Suprapubic skin (tissue), 4 donors: ENCODE measurements around the gene CACNA2D2. TPM values are rescaled to one million over a fixed set of nuclear protein-coding genes. Genes with fewer than 3 reads are reported as not detected.

Experiments used
- DNase-seq, 2 donors: peaks; one replicate each; pipeline ENCODE4 v3.0.0-alpha.2; 2019; ENCODE audit warnings: low spot score in 2 of 2
- H3K27ac ChIP-seq: fragments of 200-600 bp; sonication (generic); one replicate; pipeline ENCODE4 v1.5.1; 2019
- H3K27me3 ChIP-seq: fragments of 200-600 bp; sonication (generic); one replicate; pipeline ENCODE4 v1.5.1; 2019
- H3K36me3 ChIP-seq: fragments of 200-600 bp; sonication (generic); one replicate; pipeline ENCODE4 v1.5.1; 2019
- H3K4me1 ChIP-seq: fragments of 200-600 bp; sonication (generic); one replicate; pipeline ENCODE4 v1.5.1; 2019
- H3K4me3 ChIP-seq: fragments of 200-600 bp; sonication (generic); one replicate; pipeline ENCODE4 v1.5.1; 2019; ENCODE audit warnings: mild to moderate bottlenecking
- H3K9me3 ChIP-seq: fragments of 200-600 bp; sonication (generic); one replicate; pipeline ENCODE4 v1.5.1; 2019
- CTCF ChIP-seq, 2 donors: fragments of 200-600 bp in 1 of 2; fragments of 450-650 bp in 1 of 2; sonication (generic) in 1 of 2; IDR thresholded peaks; one replicate each; pipeline ENCODE4 v1.5.1; 2016 to 2019; ENCODE audit warnings: antibody characterized with exemption in 2 of 2, mild to moderate bottlenecking in 1 of 2, moderate library complexity in 1 of 2
- EP300 ChIP-seq: sonication (generic); formaldehyde crosslinking; IDR thresholded peaks from one replicate; pipeline ENCODE4 v1.6.1; 2017; ENCODE audit warnings: antibody characterized with exemption
- POLR2A ChIP-seq, 2 donors: fragments of 450-650 bp; IDR thresholded peaks; one replicate each; pipeline ENCODE4 v1.6.1; 2017; ENCODE audit warnings: antibody characterized with exemption in 2 of 2, mild to moderate bottlenecking in 2 of 2, moderate library complexity in 2 of 2
- POLR2AphosphoS5 ChIP-seq, 3 donors: sonication (generic); formaldehyde crosslinking; IDR thresholded peaks; one replicate each; pipeline ENCODE4 v1.6.1; 2017; ENCODE audit warnings: antibody characterized with exemption in 3 of 3
- WGBS: methylation state at CpG from one replicate; pipeline ENCODE4 v1.1.5; 2018; 5-methylcytosine and 5-hydroxymethylcytosine counted together
- total RNA-seq, 4 donors: library from RNA; depleted of rRNA; stranded (reverse); fragments of >200 nt; gene quantifications; one replicate each; pipeline ENCODE4 v1.1.0, GENCODE V29; 2016

CACNA2D2 gene
- total RNA-seq, 4 donors from 2014 or later: 1.4 to 5.6 (median 1.7) TPM

GRCh38 chr3:50319894-50320625 lies 183.4 kb downstream of the CACNA2D2 start:
- Histone ChIP-seq H3K9me3 (no peaks in the 10 kb centered on the region), H3K27ac (peak overlapping the region; percentile 96), H3K36me3 (peaks cover 20% of the 10 kb centered on the region), H3K27me3 (no peaks in the 10 kb centered on the region), H3K4me1 (peaks cover 89% of the 10 kb centered on the region), H3K4me3 (peak overlapping the region; percentile 93)
- no peak for TF ChIP-seq CTCF (IDR thresholded peaks at IDR 0.05)
- WGBS: 82% methylated on average over 16 of the region's 29 CpGs
- DNase-seq: no peak

- Histone ChIP-seq H3K4me3 (peak overlapping the region; percentile 93), H3K9me3 (no peaks in the 10 kb centered on the region), H3K27ac (no peak overlapping the region), H3K36me3 (peaks cover 19% of the 10 kb centered on the region), H3K4me1 (peaks cover 89% of the 10 kb centered on the region), H3K27me3 (no peaks in the 10 kb centered on the region)
- peak in 1 of 2 donors; percentile 63 for DNase-seq
- TF ChIP-seq POLR2A (IDR thresholded peaks at IDR 0.05): no peak
- TF ChIP-seq POLR2AphosphoS5 (IDR thresholded peaks at IDR 0.05): no peak
- no peak for TF ChIP-seq EP300
- TF ChIP-seq CTCF (IDR thresholded peaks at IDR 0.05): no peak
- WGBS: 87% methylated on average over 14 of the region's 16 CpGs
These were observed 184.1 kb downstream of the CACNA2D2 start for GRCh38 chr3:50319181-50319893.

DNA sequence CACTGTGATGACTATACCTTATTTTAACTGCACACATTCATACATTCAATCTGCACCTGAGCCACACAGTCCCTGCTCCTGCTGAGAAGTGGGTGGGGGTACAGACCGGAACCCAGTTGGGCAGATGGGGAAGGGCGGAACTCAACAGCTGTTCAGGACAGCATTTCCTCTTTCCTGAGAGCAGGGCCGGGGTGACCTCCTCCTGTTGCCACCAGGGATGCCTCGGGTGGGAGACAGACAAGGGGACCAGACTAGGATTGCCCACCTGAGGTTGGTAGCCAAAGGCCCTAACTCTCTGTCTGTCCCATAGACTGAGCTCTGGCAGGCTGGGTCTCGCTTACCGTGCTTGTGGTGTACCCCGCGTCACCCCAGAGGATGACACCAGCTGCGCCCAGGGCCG lies 184.8 kb downstream of the CACNA2D2 start:
- Histone ChIP-seq H3K27ac (peak overlapping the region; percentile 89), H3K36me3 (peaks cover 19% of the 10 kb centered on the region), H3K4me3 (peak overlapping the region; percentile 93), H3K4me1 (peaks cover 87% of the 10 kb centered on the region), H3K9me3 (no peaks in the 10 kb centered on the region), H3K27me3 (no peaks in the 10 kb centered on the region)
- TF ChIP-seq EP300 (no peak), POLR2AphosphoS5 (IDR thresholded peaks at IDR 0.05) (no peak), CTCF (IDR thresholded peaks at IDR 0.05) (no peak)
- WGBS: 85% methylated on average over 10 of the region's 10 CpGs
- no peak for DNase-seq

GRCh38 chr3:50318163-50318562 lies 185.3 kb downstream of the CACNA2D2 start:
- DNase-seq: no peak
- Histone ChIP-seq H3K36me3 (peaks cover 19% of the 10 kb centered on the region), H3K27ac (peak overlapping the region; percentile 89), H3K27me3 (no peaks in the 10 kb centered on the region), H3K9me3 (no peaks in the 10 kb centered on the region), H3K4me1 (peaks cover 86% of the 10 kb centered on the region), H3K4me3 (peak overlapping the region; percentile 93)
- no peak for TF ChIP-seq EP300
- TF ChIP-seq POLR2A (IDR thresholded peaks at IDR 0.05): no peak
- no peak for TF ChIP-seq CTCF (IDR thresholded peaks at IDR 0.05)
- TF ChIP-seq POLR2AphosphoS5 (IDR thresholded peaks at IDR 0.05): no peak
- 71% methylated on average over 8 of the region's 11 CpGs for WGBS

- Histone ChIP-seq H3K4me1 (peaks cover 79% of the 10 kb centered on the region), H3K9me3 (no peaks in the 10 kb centered on the region), H3K4me3 (peak overlapping the region; percentile 93), H3K27me3 (no peaks in the 10 kb centered on the region), H3K27ac (peak overlapping the region; percentile 89), H3K36me3 (peaks cover 19% of the 10 kb centered on the region)
- 100% methylated on average over 1 of the region's 6 CpGs for WGBS
- no peak for TF ChIP-seq CTCF (IDR thresholded peaks at IDR 0.05)
- TF ChIP-seq POLR2A (IDR thresholded peaks at IDR 0.05): no peak
- no peak for TF ChIP-seq POLR2AphosphoS5 (IDR thresholded peaks at IDR 0.05)
- TF ChIP-seq EP300: no peak
- peak in 1 of 2 donors; percentile 78 for DNase-seq
These were observed 186.1 kb downstream of the CACNA2D2 start for GRCh38 chr3:50317300-50317699.
